Stimulated activated CD4-positive, alpha-beta T cell treated with anti-CD3 and anti-CD28 coated beads, Interleukin-1b, Interleukin-23, amount 100 ng/mL, for 24 hours (primary cell): ENCODE results near the gene MYO1G.
A peak's percentile ranks its signal among the peaks of the same experiment; 100 is the strongest.

ENCODE experiments used
- DNase-seq, 4 experiments: peaks; one replicate each; pipeline ENCODE4 v3.0.0-alpha.2; 2020; ENCODE audit warnings: low read depth in 4 of 4, low spot score in 1 of 4

MYO1G gene

GRCh38 chr7:44981035-44981706, 2.4 kb upstream of the MYO1G start:
- no peak for DNase-seq

GRCh38 chr7:44980393-44981034, 1.7 kb upstream of the MYO1G start:
- DNase-seq = peak in 2 of 4 experiments; percentile 62 to 88

- no peak for DNase-seq
Measured at GRCh38 chr7:44979481-44980392, 922 bp upstream of the MYO1G start.

- DNase-seq = no peak
Measured at GRCh38 chr7:44977959-44978335, 868 bp downstream of the MYO1G start.

- DNase-seq = peak in 2 of 4 experiments; percentile 61 to 80
Measured at GRCh38 chr7:44977304-44977958, 1.4 kb downstream of the MYO1G start.

- DNase-seq = no peak
Measured at GRCh38 chr7:44976746-44977196, 2.0 kb downstream of the MYO1G start.

- DNase-seq = no peak
Measured at GRCh38 chr7:44976040-44976745, 2.6 kb downstream of the MYO1G start.

- no peak for DNase-seq
Measured at GRCh38 chr7:44975331-44976039, 3.3 kb downstream of the MYO1G start.

- DNase-seq = no peak
Measured at GRCh38 chr7:44974549-44974948, 4.3 kb downstream of the MYO1G start.

GRCh38 chr7:44973610-44974401, 5.0 kb downstream of the MYO1G start:
- no peak for DNase-seq

GRCh38 chr7:44972562-44972961, 6.3 kb downstream of the MYO1G start:
- no peak for DNase-seq

- DNase-seq = no peak
Measured at GRCh38 chr7:44971902-44972441, 6.8 kb downstream of the MYO1G start.

GRCh38 chr7:44971188-44971901, 7.5 kb downstream of the MYO1G start:
- no peak for DNase-seq

- no peak for DNase-seq
Measured at GRCh38 chr7:44970523-44971051, 8.2 kb downstream of the MYO1G start.

- DNase-seq = no peak
Measured at GRCh38 chr7:44969701-44970522, 8.9 kb downstream of the MYO1G start.

GRCh38 chr7:44969049-44969700, 9.6 kb downstream of the MYO1G start:
- DNase-seq = no peak
